Psoas muscle (tissue), 8 donors: ENCODE data around the gene KRT73. TPM values are rescaled to one million over a fixed set of nuclear protein-coding genes. Genes with fewer than 3 reads are reported as not detected.
"Not testable (repeated sequence)": the region's sequence is repeated elsewhere in the genome, so short reads cannot be mapped to it uniquely, and the experiment has no call there.

Experiments
- ATAC-seq, 4 donors: fragments of 200-7000 bp; cut with Tn5 transposase; one replicate each; pipeline ENCODE4 v1.9.1; 2020; ENCODE audit warnings: moderate library complexity in 3 of 4, mild to moderate bottlenecking in 2 of 4
- DNase-seq, 2 donors: peaks; one replicate each; pipeline ENCODE4 v3.0.0-alpha.2; 2020
- H3K27ac ChIP-seq: fragments of 200-600 bp; one replicate; pipeline ENCODE4 v1.8.0; 2022
- H3K27me3 ChIP-seq, 3 donors: fragments of 200-600 bp in 1 of 3; one replicate each; pipeline versions ENCODE4 v1.6.1 to v1.8.0; 2013 to 2022; ENCODE audit warnings: low read length in 2 of 3, mild to moderate bottlenecking in 2 of 3, moderate library complexity in 1 of 3; ENCODE audit not compliant: insufficient read depth in 3 of 3
- H3K36me3 ChIP-seq, 2 donors: fragments of 200-600 bp in 1 of 2; one replicate each; pipeline versions ENCODE4 v1.6.1 to v1.8.0; 2013 to 2022; ENCODE audit warnings: low read depth in 1 of 2, mild to moderate bottlenecking in 1 of 2, moderate library complexity in 1 of 2; ENCODE audit not compliant: insufficient read depth in 1 of 2
- H3K4me1 ChIP-seq: fragments of 200-600 bp; one replicate; pipeline ENCODE4 v1.8.0; 2022
- H3K4me3 ChIP-seq: fragments of 200-600 bp; one replicate; pipeline ENCODE4 v1.8.0; 2022; ENCODE audit warnings: mild to moderate bottlenecking
- H3K9me3 ChIP-seq: fragments of 200-600 bp; one replicate; pipeline ENCODE4 v1.8.0; 2022
- WGBS, 3 donors: extraction: QIAGEN DNeasy Blood & Tissue Kit; methylation state at CpG; one replicate each; pipeline versions ENCODE4 v1.1.6 to v1.1.7; 2013; 5-methylcytosine and 5-hydroxymethylcytosine counted together
- intact Hi-C, 2 donors: fragments of 100-400 bp; cut with DNase I; formaldehyde crosslinking; loops; one replicate each; pipeline versions ENCODE4 v1.11.0 to v1.14.2; 2022
- polyA plus RNA-seq, 3 donors: library from polyadenylated mRNA; stranded (reverse); fragments of 200-250 nt; gene quantifications; one replicate each; pipeline ENCODE4 v1.2.3, GENCODE V29; 2013
- total RNA-seq, 4 donors: library from RNA; stranded (reverse); fragmentation: NEBNext Ultra II Directional in 2 of 4; extraction: Animal tissue kit (Norgen Biotek cat#: 25700) in 2 of 4; gene quantifications; one replicate each; pipeline versions ENCODE4 v1.2.1 to v1.2.4, GENCODE V29; 2021 to 2023
- TF ChIP-seq, protein P1 (sequence below): fragments of 200-600 bp; IDR thresholded peaks from one replicate; pipeline ENCODE4 v1.8.0; 2022; ENCODE audit warnings: antibody characterized with exemption
- donor health status: healthy with polysubstance abuse.
- donor health status: DM: no; HTN: no; CAD: no; lungs with moderate emphysema.
- donor health status: Bipolar disorder and iron deficiency.
- donor health status: healthy.
- donor health status: DM: yes; HTN: yes; CAD: no.
- donor health status: DM: no; HTN: no; CAD: no.
- donor health status: DM: no; HTN: no; CAD: no.
- donor health status: DM: yes; HTN: yes; CAD: no.

The KRT73 gene
- total and polyA plus RNA-seq, 7 donors: not detected

GRCh38 chr12:52600941-52601481, 17.3 kb downstream of the KRT73 start, which contains the start of gene KRT72:
Gene KRT72, minus strand, starts transcription at chr12:52601463. Its CDS starts 11 bp downstream, at chr12:52601452.
- no peaks in the 10 kb centered on the region for H3K9me3 ChIP-seq
- H3K27ac ChIP-seq: no peak within 1 kb of the TSS
- no peak within 1 kb of the TSS for H3K4me3 ChIP-seq
- intact Hi-C loops: no loop called here
- H3K4me1 ChIP-seq: no peaks in the 10 kb centered on the region
- no peak for ATAC-seq
- WGBS, 3 donors: 18 to 23% (median 21%) methylated on average over 45 to 48 of the region's 48 CpGs
- no peak for DNase-seq
- TF ChIP-seq, protein P1, sequence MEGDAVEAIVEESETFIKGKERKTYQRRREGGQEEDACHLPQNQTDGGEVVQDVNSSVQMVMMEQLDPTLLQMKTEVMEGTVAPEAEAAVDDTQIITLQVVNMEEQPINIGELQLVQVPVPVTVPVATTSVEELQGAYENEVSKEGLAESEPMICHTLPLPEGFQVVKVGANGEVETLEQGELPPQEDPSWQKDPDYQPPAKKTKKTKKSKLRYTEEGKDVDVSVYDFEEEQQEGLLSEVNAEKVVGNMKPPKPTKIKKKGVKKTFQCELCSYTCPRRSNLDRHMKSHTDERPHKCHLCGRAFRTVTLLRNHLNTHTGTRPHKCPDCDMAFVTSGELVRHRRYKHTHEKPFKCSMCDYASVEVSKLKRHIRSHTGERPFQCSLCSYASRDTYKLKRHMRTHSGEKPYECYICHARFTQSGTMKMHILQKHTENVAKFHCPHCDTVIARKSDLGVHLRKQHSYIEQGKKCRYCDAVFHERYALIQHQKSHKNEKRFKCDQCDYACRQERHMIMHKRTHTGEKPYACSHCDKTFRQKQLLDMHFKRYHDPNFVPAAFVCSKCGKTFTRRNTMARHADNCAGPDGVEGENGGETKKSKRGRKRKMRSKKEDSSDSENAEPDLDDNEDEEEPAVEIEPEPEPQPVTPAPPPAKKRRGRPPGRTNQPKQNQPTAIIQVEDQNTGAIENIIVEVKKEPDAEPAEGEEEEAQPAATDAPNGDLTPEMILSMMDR: no peak
- peaks cover 0 to 32% (median 8%) of the 10 kb centered on the region in 3 donors for H3K27me3 ChIP-seq
- no peaks in the 10 kb centered on the region for H3K36me3 ChIP-seq

DNA sequence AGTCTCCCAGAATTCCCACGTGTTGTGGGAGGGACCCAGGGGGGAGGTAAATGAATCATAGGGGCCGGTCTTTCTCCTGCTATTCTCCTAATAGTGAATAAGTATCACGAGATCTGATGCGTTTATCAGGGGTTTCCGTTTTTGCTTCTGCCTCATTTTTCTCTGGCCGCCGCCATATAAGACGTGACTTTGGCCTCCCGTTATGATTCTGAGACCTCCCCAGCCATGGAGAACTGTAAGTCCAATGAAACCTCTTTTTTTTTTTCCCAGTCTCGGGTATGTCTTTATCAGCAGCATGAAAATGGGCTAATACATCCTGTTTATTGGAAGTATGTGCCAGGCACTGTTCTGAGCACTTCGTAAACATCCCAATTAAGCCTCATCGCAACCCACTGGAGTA, 17.9 kb downstream of the KRT73 start:
- intact Hi-C loops: no loop called here
- 81 to 88% (median 84%) methylated on average over 12 of the region's 12 CpGs for WGBS, 3 donors
- Histone ChIP-seq H3K4me3 (no peak overlapping the region), H3K27ac (no peak overlapping the region), H3K4me1 (no peaks in the 10 kb centered on the region), H3K27me3 (peaks cover 0 to 32% (median 8%) of the 10 kb centered on the region in 3 donors), H3K36me3 (no peaks in the 10 kb centered on the region), H3K9me3 (no peaks in the 10 kb centered on the region)
- no peak for DNase-seq
- ATAC-seq: no peak
- TF ChIP-seq, protein P1: no peak

GRCh38 chr12:52600071-52600470, 18.3 kb downstream of the KRT73 start:
- Histone ChIP-seq H3K4me1 (no peaks in the 10 kb centered on the region), H3K36me3 (no peaks in the 10 kb centered on the region), H3K4me3 (no peak overlapping the region), H3K9me3 (no peaks in the 10 kb centered on the region), H3K27ac (no peak overlapping the region), H3K27me3 (peaks cover 0 to 32% (median 8%) of the 10 kb centered on the region in 3 donors)
- TF ChIP-seq, protein P1: no peak
- intact Hi-C loops: no loop called here
- WGBS, 3 donors: 49 to 67% (median 61%) methylated on average over 2 of the region's 2 CpGs
- ATAC-seq (no peak), DNase-seq (no peak)

DNA sequence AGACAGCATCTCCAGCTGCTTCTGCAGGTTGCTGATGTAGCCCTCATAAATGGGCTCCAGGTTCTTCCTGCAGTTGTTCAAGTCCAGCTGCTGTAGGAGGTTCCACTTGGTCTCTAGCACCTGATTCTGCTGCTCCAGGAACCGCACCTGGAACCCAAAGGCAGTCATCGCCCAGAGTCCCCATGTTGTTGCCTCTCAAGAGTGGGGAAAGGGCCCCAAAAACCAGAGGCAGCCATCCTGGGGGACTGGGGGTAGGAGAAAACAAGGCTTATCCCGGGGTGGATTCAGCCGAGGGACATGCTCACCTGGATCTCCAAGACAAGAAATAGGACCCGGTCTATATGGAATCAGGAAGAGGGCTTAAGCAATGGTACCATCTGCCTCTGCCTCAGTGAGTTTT, 19.4 kb downstream of the KRT73 start:
- Histone ChIP-seq H3K27ac (no peak overlapping the region), H3K36me3 (no peaks in the 10 kb centered on the region), H3K27me3 (peaks cover 0 to 32% (median 8%) of the 10 kb centered on the region in 3 donors), H3K9me3 (no peaks in the 10 kb centered on the region), H3K4me3 (no peak overlapping the region), H3K4me1 (no peaks in the 10 kb centered on the region)
- 86 to 92% (median 89%) methylated on average over 5 of the region's 5 CpGs for WGBS, 3 donors
- DNase-seq (no peak), ATAC-seq (no peak)
- intact Hi-C loops: no loop called here
- TF ChIP-seq, protein P1: no peak

DNA sequence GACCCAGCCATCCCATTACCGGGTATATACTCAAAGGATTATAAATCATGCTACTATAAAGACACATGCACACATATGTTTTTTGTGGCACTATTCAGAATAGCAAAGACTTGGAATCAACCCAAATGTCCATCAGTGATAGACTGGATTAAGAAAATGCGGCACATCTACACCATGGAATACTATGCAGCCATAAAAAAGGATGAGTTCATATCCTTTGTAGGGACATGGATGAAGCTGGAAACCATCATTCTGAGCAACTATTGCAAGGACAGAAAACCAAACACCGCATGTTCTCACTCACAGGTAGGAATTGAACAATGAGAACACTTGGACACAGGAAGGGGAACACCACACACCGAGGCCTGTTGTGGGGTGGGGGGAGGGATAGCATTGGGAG, 24.1 kb downstream of the KRT73 start:
- intact Hi-C loops, H3K4me3 ChIP-seq, H3K4me1 ChIP-seq, H3K27me3 ChIP-seq, H3K9me3 ChIP-seq, DNase-seq, H3K27ac ChIP-seq, H3K36me3 ChIP-seq, ATAC-seq: not testable (repeated sequence)
- WGBS, 3 donors: 85 to 91% (median 90%) methylated on average over 4 of the region's 4 CpGs
